Activated CD4-positive, alpha-beta T cell treated with anti-CD3 and anti-CD28 coated beads, Interleukin-2, Interleukin-6, amounts not matched to agents 100 ng/mL and 50 ng/mL, durations not matched to agents 16 hours and 8 hours (primary cell): ENCODE data around the gene SBF1.
"Not testable (repeated sequence)": the region's sequence is repeated elsewhere in the genome, so short reads cannot be mapped to it uniquely, and the experiment has no call there.

Experiments used
- DNase-seq: peaks from one replicate; pipeline ENCODE4 v3.0.0-alpha.2; 2020

Gene SBF1

DNA sequence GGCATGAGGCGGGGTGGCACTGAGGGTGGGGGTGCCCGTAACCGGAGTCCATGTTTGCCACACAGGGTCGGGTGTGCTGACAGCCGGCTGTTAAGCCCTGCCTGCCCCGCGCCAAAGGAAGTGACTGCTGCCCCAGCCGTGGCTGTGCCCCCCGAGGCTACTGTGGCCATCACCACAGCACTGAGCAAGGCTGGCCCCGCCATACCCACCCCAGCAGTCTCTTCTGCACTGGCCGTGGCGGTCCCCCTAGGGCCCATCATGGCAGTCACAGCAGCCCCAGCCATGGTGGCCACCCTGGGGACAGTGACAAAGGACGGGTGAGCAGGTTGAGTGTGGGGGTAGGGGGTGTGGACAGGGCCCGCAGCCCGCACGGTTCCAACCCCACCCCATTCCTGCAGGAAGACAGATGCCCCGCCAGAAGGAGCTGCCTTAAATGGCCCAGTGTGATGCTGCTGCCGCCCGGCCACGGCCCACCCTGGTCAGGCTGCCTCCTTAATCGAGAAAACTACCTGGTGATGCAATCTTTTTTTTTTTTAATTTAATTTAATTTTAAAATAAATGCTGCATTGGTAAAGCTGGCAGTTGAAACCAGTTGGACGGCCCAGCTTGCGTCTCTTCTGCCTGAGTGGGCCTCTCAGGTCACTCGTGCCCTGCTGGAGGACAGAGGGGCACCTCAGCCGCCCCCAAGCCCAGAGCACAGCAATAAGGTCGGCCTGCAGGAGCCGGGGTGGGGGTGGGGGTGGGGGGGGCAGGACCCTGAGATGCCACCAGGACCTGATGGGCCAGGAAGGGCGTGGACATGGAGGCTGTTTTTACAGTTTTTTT, 30.8 kb downstream of the SBF1 start:
- no peak for DNase-seq

DNA sequence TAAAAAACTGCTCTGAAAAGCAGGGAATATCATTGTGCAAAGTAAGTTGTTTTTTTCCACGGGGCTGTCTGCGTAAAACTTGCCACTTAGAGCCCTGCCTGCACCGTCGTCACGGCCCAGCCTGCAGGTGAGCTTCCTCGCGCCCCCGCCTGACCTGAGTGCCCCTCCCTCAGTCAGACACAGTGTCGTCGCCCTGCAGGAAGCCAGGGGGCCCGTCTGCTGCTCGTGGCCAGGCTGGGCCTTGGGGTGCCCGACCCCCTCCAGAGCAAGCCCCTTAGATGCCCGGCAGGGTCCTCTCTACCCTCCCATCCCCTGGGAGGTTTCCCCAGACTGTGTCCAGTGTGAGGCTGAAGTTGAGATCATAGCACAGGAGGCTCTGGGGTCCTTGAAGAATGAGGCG, 31.6 kb downstream of the SBF1 start:
- no peak for DNase-seq

DNA sequence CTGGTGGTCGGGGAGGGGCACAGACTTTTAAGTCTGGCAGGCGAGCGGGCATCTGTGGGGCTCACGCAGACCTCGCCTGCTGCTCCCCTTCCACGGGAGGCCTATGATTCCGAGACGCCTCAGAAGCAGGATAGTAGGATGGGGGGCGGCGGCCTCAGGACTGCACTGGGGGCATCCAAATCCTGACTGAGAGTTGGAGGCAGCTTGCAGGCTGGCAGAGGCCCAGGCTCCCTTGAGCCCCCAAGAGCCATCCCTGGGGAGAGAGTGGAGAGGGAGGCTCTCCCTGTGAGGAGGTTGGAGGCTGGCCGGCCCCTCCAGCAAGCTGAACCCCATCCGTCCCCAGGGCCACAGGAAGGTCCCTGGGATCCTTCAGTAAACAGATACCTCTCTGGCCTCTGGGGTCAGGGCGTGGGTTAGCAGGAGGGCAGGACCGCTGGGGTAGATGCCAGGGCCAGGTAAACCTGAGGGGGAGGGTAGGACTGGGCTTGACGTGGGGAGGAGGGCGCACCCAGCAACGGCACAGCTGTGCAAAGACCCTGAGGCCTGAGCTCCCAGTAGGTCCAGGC, 33.3 kb downstream of the SBF1 start:
- no peak for DNase-seq

DNA sequence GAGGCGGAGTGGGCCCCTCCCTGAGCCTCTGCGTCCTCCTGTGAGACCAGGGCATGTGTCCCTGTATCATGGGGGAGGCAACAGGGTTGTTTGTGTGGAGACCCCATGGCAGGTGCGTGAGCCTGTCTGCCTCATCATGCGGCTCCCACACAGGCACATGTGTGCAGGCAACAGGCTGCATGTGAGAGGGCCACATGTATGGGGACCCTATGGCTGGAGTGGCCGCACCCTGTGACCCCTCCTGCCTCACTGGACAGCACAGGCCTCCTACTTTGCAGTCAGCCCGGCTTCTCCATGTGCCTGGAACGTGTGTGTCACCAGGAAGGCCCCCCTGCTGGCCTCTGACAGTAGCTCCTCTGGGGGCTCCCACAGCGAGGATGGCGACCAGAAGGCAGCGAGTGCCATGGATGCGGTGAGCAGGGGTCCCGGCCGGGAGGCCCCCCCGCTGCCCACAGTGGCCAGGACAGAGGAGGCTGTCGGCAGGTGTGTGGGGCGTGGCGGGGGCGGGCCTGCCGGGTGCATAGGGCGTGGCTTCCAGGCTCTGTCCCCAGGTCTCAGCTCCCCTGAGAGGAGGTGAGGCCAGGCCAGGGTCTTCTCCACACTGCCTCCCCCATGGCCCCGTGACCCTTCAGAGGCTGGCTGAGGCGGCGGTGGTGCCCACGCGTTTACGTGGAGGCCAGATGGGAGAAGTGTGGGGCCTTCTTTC, 34.1 kb downstream of the SBF1 start:
- DNase-seq: no peak

DNA sequence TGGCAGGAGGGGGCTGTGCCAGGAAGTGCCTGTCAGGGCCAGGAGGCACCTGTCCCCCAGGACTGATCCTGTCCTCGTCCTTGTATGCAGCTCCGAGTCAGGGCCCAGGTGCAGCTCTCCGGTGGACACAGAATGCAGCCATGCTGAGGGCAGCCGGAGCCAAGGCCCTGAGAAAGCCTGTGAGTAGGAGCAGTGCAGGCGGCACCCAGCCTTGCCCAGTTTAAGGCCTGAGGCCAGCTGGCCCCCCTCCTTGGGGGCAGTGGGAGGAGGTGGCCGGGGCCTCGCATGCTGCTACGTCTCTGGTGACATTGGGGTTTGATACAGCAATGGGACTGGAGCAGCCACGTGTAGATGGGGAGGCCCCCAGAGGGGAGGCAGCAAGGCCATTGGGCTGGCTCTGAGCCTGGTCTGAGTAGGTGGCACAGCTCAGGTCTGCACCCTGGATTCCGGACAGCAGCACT, 34.9 kb downstream of the SBF1 start:
- DNase-seq: no peak

DNA sequence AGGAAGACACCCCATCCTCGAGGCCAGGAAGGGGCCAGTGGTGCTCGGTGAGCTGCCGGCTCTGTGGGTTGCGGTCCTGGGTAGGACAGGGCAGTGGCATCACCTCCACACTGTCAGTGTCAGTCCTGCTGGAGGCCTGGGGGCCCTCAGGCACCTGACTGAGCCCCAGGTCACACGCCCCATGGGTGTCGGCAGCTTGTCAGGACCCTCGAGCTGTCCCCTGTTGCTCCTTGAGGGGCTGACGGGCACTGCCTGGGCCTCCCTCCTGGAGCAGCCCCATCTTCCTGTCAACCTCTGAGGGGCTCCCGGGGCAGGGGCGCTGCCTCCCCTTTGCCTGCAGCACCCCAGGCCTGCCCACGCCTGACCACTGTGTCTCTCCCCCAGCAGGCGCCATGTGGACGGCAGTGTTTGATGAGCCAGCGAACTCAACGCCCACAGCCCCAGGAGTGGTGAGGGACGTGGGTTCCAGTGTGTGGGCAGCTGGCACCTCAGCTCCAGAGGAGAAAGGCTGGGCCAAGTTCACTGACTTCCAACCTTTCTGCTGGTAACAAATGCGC, 35.4 kb downstream of the SBF1 start:
- DNase-seq: no peak

DNA sequence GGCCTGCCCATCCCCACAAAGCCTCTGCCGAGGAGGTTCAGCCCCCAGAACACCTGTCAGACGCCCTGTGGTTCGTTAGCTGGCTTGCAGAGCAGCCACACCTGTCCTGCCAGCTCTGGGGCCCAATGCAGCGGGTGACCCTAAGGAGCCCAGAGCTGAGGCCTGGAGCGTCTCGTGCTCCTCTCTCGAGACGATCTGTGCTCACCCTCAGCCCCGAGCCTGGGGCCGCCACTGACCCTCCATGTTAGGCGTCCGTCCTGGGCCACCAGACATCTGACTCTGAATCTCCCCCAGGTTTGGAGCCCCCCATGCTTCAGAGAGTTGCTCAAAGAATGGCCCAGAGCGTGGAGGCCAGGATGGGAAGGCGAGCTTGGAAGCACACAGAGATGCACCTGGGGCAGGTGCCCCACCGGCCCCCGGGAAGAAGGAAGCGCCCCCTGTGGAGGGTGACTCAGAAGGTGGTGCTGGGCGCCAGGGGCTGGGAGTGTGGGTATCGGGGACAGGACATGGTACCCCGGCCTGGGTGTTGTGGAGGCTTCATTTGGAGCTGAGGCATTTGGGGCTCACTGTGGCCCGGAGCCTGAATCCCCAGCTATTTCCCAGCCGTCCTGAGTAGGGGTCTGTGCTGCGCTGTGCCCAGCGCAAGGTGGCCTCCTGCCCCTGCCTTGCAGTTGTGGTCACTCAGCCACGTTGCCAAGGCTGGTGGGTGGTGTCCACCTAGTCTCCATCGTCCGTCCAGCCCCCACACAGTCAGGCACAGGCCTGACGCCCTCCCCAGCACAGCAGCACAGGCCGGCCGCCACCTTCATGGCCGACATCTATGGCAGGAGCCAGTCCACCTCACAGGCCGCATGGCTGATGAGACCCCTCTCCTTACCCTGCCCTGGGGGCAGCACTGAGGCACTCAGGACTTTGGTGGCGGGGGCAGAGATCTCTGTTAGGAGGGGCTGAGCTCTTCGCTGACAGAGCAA, 36.2 kb downstream of the SBF1 start:
- DNase-seq: no peak

DNA sequence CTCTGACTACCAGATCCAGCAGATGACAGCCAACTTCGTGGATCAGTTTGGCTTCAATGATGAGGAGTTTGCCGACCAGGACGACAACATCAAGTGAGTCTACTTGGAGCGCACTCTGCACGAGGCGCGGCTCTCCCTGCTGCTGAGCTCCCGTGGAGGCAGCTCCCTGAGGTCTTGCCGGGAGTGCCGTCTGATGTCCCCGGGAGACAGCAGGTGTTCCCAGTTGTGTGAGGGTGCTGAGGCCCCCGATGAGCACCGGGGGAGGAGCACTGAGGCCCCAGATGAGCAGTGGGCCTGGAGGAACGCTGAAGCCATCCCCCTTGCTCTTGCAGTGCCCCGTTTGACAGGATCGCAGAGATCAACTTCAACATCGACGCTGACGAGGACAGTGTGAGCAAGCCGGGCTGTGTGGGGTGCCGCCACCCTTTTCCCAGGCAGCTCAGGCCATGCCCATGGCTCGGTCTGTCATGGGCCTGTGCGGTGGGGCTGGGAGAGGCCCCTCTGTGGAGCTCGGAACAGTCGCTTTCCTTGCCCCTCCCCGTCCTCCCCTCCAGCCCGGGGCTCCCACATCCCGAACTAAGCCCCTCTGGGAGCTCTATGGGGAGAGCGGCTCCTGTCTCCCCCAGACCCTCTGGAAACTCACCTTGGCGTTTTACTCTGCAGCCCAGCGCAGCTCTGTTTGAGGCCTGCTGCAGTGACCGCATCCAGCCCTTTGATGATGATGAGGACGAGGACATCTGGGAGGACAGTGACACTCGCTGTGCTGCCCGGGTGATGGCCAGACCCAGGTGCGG, 37.1 kb downstream of the SBF1 start:
- no peak for DNase-seq

DNA sequence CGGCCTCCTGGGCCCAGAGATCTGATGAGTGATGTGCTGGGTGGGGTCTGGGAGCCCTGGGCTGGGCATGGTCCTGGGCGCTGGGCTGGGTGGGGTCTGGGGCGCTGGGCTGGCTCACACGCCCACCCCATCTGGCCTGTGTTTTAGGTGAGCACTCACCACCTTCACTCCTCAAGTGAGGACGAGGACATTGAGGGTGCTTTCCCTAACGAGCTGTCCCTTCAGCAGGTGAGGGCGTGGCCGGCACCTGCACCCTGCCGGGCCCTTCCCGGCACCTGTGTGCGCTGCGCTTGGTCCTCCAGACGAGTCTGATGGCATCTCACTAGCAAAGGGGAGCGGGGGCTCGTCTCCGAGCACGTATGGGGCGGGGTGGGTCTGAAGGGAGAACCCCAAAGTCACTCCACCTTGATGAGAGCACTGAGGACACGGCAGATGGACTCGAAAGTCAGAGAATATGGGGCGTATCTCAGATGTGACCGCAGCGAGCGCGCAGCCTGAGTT, 37.9 kb downstream of the SBF1 start:
- no peak for DNase-seq

DNA sequence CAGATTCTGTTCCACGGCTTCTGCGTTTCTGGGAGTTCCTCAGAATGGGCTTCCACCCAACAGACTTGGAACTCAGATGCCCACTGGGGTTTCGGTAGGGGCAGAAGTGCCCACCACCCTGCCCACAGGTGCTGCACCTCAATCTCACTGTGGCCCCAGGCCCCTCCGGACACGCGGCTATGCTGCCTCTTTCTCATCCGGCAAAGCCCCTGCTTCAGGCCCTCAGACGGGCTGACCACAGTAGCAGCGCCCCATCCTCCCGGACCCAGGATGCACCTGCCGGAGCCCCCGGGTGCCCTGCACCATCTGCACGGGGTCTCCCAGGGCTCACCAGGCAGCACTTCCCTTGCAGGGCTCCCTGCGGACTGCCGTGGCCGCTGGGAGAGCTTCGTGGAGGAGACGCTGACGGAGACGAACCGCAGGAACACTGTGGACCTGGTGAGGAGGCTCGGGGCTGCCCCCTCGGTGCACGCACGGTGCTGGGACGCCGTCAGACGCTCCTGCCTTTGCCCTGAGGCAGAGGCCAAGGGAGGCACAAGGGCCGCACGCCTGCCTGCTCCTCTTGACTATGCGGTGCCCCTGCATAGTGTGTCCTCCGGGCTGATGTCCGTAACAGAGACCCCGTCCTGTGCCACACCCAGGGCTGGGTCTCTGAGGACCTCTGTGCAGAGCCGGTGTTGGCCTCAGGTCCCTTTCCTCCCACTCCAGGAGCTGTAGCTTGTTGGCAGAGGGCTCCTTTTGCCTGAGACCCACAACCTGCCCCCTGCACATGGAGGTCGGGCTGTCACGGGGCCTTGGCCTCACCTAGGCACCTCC, 38.6 kb downstream of the SBF1 start:
- no peak for DNase-seq

DNA sequence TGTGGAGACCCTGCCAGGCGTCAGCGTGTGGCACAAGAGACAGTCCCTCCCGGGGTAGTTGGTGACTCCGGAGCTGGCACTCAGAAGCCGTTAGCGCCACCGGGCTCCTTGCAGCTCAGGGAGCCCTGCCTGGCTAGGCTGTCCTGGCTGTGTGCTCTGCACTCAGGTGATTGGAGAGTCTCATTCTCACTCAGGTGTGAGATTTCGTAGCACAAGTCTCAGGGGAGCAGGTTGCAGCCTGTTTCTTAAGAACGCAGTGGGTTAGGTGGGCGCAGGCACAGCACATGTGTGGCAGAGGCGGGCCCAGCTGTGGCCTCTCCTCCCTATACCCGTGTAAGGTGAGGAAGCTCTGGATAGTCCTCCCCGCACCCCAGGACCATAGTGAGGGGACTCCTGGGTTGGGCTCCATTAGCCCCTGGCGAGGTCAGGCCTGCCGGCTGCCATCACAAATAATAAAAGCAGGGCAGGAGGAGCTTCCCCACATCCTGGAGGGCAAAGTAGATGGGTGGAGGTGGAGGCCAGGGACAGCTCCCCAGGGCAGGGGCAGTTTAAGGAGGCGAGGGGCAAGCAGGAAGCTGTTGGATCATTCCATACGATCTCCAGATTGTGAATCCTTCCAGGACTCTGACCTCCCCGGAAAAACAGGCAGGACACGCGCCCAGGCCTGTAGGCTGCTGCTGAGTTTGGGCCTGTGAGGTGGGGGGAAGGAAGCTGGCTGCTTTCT, 39.4 kb downstream of the SBF1 start:
- no peak for DNase-seq

DNA sequence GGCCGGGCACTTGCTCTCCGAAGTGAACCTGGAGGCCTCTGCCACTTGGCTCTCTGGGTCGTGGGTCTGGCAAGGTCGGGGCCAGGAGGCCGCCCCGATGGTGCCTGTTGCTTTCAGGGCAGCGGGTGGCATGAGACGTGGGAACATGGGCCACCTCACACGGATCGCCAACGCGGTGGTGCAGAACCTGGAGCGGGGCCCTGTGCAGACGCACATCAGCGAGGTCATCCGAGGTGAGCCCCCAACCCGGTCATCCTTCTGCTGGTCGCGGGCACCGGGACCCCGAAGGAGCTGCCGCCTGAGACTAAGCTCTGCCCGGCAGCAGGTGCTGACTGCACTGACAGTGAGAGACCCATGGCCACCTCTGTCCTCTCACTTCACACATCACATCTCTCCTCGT, 40.0 kb downstream of the SBF1 start:
- no peak for DNase-seq

DNA sequence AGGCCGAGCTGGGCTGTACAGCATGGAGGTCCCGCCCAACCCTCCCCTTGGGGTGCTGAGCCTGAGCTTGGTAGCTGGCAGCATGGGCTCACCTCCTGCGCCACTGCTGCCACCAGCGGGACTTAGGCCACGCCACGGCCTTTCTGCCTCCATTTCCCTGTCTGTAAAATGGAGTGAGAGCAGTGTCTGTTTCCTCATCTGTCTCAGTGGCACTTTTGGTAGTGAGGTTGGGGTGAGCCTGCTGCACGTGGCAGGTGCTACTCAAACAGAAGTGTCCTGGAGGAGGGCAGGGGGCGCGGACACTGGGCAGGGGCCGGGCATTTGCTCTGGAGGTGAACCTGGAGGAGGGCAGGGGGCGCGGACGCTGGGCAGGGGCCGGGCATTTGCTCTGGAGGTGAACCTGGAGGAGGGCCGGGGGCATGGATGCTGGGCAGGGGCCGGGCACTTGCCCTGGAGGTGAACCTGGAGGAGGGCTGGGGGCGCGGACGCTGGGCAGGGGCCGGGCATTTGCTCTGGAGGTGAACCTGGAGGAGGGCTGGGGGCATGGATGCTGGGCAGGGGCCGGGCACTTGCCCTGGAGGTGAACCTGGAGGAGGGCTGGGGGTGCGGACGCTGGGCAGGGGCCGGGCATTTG, 41.8 kb downstream of the SBF1 start:
- DNase-seq: not testable (repeated sequence)

DNA sequence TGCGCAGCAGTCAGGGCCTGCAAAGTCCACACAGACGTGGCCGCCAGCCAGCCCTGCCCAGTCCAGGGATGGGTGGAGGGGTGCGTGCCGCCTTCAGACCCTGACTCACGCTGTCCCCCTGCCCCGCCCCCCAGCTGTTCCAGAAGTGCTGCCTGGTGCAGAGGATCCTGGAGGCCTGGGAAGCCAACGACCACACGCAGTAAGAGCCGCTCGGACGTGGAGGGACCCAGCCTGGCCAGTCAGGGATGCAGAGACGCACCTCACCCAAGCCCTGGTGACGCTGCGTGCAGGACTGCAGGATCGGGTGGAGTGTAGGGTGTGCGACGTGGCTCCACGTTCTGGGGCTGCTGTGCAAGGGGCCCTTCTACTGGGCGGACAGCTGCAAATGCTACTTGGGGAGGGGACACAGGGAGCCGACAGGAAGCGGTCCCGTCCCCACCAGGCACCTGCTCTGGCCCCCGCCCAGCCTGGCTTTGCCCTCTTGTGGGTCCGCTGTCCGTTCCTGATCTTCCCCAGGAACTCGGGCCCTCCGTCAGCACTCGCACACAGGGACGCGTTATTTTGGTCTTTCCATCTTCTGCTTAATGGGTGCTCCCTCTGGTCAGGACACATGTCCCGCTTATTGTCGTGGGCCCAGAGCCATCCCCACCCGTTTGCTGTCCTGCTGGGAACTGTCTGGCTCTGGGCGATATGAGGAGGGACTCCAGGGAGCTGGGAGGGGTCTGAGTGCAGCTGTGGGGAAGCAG, 42.5 kb downstream of the SBF1 start:
- no peak for DNase-seq

DNA sequence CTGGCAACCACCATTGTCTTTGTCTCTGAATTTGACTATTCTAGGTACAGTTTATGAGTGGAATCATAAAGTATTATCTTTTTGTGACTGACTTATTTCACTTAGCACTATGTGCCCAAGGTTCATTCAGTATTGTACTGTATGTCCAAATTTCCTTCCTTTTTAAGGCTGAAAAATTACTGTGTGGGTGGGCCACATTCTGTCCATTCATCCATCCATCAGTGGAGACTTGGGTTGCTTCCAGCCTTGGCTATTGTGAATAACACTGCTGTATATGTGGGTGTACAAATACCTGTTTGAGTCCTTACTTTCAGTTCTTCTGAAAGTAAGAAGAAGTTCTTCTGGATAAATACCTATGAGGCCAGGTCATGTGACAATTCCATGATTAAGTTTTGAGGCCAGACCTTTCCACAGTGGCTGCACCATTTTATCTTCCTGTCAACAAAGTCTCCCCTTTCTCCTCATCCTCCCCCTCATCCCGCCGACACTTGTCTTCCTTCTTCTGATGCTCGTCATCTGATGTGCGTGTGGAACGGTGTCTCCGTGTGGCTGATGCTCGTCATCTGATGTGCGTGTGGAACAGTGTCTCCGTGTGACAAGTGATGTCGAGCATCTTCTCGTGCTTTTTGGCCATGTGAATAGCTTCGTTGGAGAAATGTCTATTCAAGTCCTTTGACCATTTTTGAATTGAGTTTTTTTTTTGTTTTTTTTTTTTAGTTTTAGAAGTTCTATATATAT, 49.5 kb downstream of the SBF1 start:
- DNase-seq: no peak

DNA sequence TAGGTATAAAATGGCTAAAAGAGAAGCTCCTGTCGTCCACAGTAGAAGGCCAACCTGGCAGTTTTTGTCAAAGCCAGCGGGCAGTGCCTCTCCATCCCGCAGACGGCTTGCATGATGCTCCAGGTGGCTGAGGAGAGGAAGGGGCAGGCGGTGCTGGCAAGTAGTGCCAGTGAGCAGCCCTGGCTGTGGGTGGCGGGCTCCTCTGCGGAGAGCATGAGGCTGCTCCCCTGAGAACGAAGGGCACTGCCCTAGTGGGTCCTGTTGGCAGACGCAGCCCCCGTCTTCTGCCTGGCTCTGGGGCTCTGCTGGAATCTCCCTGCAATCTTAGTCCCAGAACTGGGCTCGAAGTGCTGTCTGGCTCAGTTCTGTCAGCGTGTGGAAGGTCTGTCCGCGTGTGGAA, 50.9 kb downstream of the SBF1 start:
- DNase-seq: no peak

DNA sequence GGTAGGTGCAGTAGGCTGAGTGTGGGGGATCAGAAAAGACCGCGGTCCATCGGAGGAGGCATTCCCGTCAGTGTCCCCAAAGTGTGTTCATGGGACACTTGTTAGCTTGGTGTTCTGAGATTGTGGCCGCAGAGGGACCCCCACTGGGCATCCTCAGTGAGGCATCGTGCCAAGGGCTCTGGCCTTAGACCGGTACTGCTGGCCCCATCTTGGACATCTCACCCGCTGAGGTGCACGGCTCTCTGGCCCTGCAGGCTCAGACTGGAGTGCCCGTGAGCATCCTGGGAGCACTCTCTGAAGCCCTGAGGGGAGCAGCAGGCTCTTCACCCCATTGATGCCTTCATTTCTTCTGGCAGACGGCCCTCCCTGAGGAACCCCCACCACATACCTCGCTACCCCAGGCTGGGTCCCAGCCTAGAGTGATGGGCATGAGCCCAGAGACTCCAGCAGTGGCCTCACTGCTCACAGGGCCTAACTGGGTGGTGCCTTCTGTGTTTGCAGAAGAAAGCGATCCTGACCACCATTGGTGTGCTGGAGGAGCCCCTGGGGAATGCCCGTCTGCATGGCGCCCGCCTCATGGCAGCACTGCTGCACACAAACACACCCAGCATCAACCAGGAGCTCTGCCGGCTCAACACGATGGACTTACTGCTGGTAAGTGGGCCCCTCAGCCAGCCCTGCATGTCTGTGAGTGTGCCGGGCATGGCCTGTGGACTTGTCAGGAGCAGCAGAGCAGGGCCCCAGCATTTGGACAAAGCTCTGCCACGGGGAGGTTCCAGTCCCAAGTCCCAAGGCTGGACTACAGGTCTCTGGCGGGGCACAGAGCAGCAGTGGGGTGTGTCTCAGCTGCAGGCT, 51.6 kb downstream of the SBF1 start:
- DNase-seq: no peak
